Cortex of kidney (tissue), 1 donor: ENCODE data around the gene INPP5A.

Experiments
- DNase-seq: peaks from one replicate; lab custom pipeline; 2025; lab: John Stamatoyannopoulos, UW

Gene INPP5A

GRCh38 chr10:132517951-132518521 lies 19.6 kb upstream of the INPP5A start:
- DNase-seq = no peak

GRCh38 chr10:132518572-132519381 lies 18.8 kb upstream of the INPP5A start:
- no peak for DNase-seq

- no peak for DNase-seq
Observed at GRCh38 chr10:132519382-132520176, 18.0 kb upstream of the INPP5A start.

- DNase-seq = no peak
Observed at GRCh38 chr10:132520177-132520811, 17.3 kb upstream of the INPP5A start.

- no peak for DNase-seq
Observed at GRCh38 chr10:132521041-132521465, 16.5 kb upstream of the INPP5A start.

GRCh38 chr10:132521466-132522102 lies 16.0 kb upstream of the INPP5A start:
- DNase-seq = no peak

- DNase-seq = no peak
Observed at GRCh38 chr10:132522521-132523411, 14.8 kb upstream of the INPP5A start.

GRCh38 chr10:132523561-132524442 lies 13.8 kb upstream of the INPP5A start:
- DNase-seq = no peak

- no peak for DNase-seq
Observed at GRCh38 chr10:132524443-132525285, 12.9 kb upstream of the INPP5A start.

- no peak for DNase-seq
Observed at GRCh38 chr10:132526676-132527075, 10.9 kb upstream of the INPP5A start.

- DNase-seq = no peak
Observed at GRCh38 chr10:132527339-132528063, 10.1 kb upstream of the INPP5A start.

- no peak for DNase-seq
Observed at GRCh38 chr10:132528064-132528691, 9.4 kb upstream of the INPP5A start.

- no peak for DNase-seq
Observed at GRCh38 chr10:132532179-132532578, 5.4 kb upstream of the INPP5A start.

- DNase-seq = no peak
Observed at GRCh38 chr10:132532749-132533560, 4.6 kb upstream of the INPP5A start.

- DNase-seq = no peak
Observed at GRCh38 chr10:132533571-132534260, 3.9 kb upstream of the INPP5A start.

GRCh38 chr10:132534391-132535064 lies 3.1 kb upstream of the INPP5A start:
- DNase-seq = no peak
